ENCODE measurements around the gene FBXO10. TPM values are rescaled to one million over a fixed set of nuclear protein-coding genes. Genes with fewer than 3 reads are reported as not detected.

Gene FBXO10
- total and polyA plus RNA-seq, 2 experiments from 2014 or later, result 3.4 to 13.4 TPM

GRCh38 chr9:37496020-37496419 is 80.2 kb downstream of the FBXO10 start:
- H2AFZ ChIP-seq, result no peak overlapping the region
- H3K36me3 Mint-ChIP-seq (ENCODE audit: low read depth), result peaks cover 79% of the 10 kb centered on the region
- TF ChIP-seq JUNB (IDR thresholded peaks at IDR 0.05; ENCODE audit: unreplicated experiment) (no peak), ZNF462 (CRISPR knock-in tag; IDR thresholded peaks at IDR 0.05) (no peak), EZH2 (IDR thresholded peaks at IDR 0.05; ENCODE audit: low read depth, unreplicated experiment) (no peak), ETS1 (IDR thresholded peaks at IDR 0.05) (no peak), REST (IDR thresholded peaks at IDR 0.05; ENCODE audit: unreplicated experiment) (no peak), CTCF (conservative IDR thresholded peaks at IDR 0.05; ENCODE audit: low read depth in 2 of 2) (no peak)
- 0 out of 2 replicates have a peak, but pooled peaks cover 3% of the 10 kb centered on the region for H3K79me2 ChIP-seq (replicated peaks; ENCODE audit: insufficient read depth)
- H3K9me2 ChIP-seq (ENCODE audit: insufficient read depth), result no peaks in the 10 kb centered on the region
- H3K4me3 ChIP-seq, result no peak overlapping the region
- H3K4me1 ChIP-seq (ENCODE audit: insufficient read depth), result no peaks in the 10 kb centered on the region
- H3K27me3 Mint-ChIP-seq (ENCODE audit: insufficient read depth, low read depth, poor library complexity), result no peaks in the 10 kb centered on the region
- H3K27me3 ChIP-seq (ENCODE audit: insufficient read depth), result no peaks in the 10 kb centered on the region
- no peaks in the 10 kb centered on the region for H3F3A ChIP-seq (replicated peaks; ENCODE audit: low read depth)
- no peak for DNase-seq (ENCODE audit: low spot score)
- no peaks in the 10 kb centered on the region for H3K4me1 Mint-ChIP-seq
- no peak overlapping the region for H3K27ac ChIP-seq (ENCODE audit: low read depth)
- ATAC-seq, result no peak
- no peak overlapping the region for H3K27ac Mint-ChIP-seq
- H3K9me3 Mint-ChIP-seq, result no peaks in the 10 kb centered on the region
- H4K20me1 ChIP-seq (replicated peaks; ENCODE audit: insufficient read depth), result peaks cover 26% of the 10 kb centered on the region
- H3K4me2 ChIP-seq, result no peak overlapping the region
- peaks cover 53% of the 10 kb centered on the region for H3K36me3 ChIP-seq (ENCODE audit: insufficient read depth)
- H3K4me3 Mint-ChIP-seq, result no peak overlapping the region

Measured in GM23338 (cell line).